HepG2 (cell line): ENCODE results near the gene ARMH2. TPM values are rescaled to one million over a fixed set of nuclear protein-coding genes. Genes with fewer than 3 reads are reported as not detected.

Source experiments
- ARNT ChIP-seq: fragments of 450-650 bp; IDR thresholded peaks from 2 replicates; pipeline ENCODE4 v1.6.1; 2017
- BCL3 ChIP-seq: sonication (generic); formaldehyde crosslinking; IDR thresholded peaks from 2 replicates; pipeline ENCODE4 v1.5.1; 2020; ENCODE audit warnings: mild to moderate bottlenecking, missing genetic modification reagents, moderate library complexity
- KLF13 ChIP-seq: sonication (generic); formaldehyde crosslinking; IDR thresholded peaks from 2 replicates; pipeline ENCODE4 v1.4.0; 2020; ENCODE audit warnings: mild to moderate bottlenecking, missing genetic modification reagents
- ZFP41 ChIP-seq: sonication (generic); formaldehyde crosslinking; IDR thresholded peaks from 2 replicates; pipeline ENCODE4 v1.4.0; 2020; ENCODE audit warnings: mild to moderate bottlenecking, missing genetic modification reagents, borderline replicate concordance
- ZNF740 ChIP-seq: sonication (generic); formaldehyde crosslinking; IDR thresholded peaks from 2 replicates; pipeline ENCODE4 v1.4.0; 2020; ENCODE audit warnings: missing genetic modification reagents
- polyA plus RNA-seq, 8 experiments: library from polyadenylated mRNA; depleted of rRNA in 3 of 8; stranded (reverse) in 7 of 8; unstranded in 1 of 8; fragments of >200 nt; fragmentation: Illumina TruSeq in 4 of 8; extraction: Trizol in 4 of 8; gene quantifications; 2 replicates each; pipeline versions ENCODE4 v1.2.1 to v1.2.3, GENCODE V29; 2011 to 2016; ENCODE audit warnings: low read depth in 4 of 8, missing spikeins in 1 of 8, mixed read lengths in 1 of 8; ENCODE audit not compliant: insufficient read depth in 1 of 8
- total RNA-seq, 5 experiments: library from RNA; depleted of rRNA; stranded (reverse); fragments of >200 nt; fragmentation: Illumina TruSeq; extraction: Trizol; gene quantifications; 2 replicates each; pipeline ENCODE4 v1.2.3, GENCODE V29; 2016; ENCODE audit warnings: low read depth in 1 of 5
- TF ChIP-seq, protein P1 (sequence below): sonication (generic); formaldehyde crosslinking; IDR thresholded peaks from 2 replicates; pipeline ENCODE4 v1.4.0; 2020; ENCODE audit warnings: missing genetic modification reagents
- TF ChIP-seq, protein P2 (sequence below): sonication (generic); formaldehyde crosslinking; IDR thresholded peaks from 2 replicates; pipeline ENCODE4 v1.4.0; 2020; ENCODE audit warnings: missing genetic modification reagents
- TF ChIP-seq, protein P3 (sequence below), 2 experiments: fragments of 450-650 bp in 1 of 2; sonication (generic) in 1 of 2; formaldehyde crosslinking in 1 of 2; IDR thresholded peaks; 2 replicates each; pipeline versions ENCODE4 v1.6.1 to v1.8.0; 2016 to 2022; ENCODE audit warnings: antibody characterized with exemption in 1 of 2, mild to moderate bottlenecking in 1 of 2, missing genetic modification reagents in 1 of 2

Gene ARMH2
- total and polyA plus RNA-seq, 2 of the 13 experiments (the other 11 are each of a cell fraction or from before 2014, with no cell fraction given): not detected

DNA sequence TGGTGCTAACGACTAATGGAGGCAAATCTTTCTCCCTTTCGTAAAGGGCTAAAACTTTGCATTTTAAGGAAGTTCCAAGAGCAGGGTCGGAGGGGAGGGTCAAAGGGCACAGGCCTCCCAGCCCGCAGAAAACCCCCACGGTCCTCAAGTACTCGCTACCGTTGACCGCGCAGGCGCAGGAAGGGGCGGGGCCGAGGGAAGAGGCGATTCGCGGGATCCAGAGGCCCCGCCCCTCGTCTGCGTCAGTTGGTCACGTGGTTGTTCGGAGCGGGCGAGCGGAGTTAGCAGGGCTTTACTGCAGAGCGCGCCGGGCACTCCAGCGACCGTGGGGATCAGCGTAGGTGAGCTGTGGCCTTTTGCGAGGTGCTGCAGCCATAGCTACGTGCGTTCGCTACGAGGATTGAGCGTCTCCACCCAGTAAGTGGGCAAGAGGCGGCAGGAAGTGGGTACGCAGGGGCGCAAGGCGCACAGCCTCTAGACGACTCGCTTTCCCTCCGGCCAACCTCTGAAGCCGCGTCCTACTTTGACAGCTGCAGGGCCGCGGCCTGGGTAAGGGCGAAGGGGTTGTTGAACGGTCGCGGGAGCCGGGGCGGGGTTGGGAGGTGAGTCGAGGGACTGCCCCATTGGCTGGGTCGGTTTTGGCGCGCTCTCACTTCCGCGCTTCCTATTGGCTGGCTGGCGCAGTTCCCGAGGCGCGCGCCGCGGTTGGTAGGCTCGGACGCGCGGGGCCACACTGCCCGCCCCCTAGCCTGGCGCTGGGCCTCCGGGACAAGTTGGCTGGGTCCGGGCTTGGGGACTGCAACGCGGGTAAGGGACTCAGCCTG is 23.8 kb downstream of the ARMH2 start, which contains the start of gene GMNN (continued):
- TF ChIP-seq, protein P1, sequence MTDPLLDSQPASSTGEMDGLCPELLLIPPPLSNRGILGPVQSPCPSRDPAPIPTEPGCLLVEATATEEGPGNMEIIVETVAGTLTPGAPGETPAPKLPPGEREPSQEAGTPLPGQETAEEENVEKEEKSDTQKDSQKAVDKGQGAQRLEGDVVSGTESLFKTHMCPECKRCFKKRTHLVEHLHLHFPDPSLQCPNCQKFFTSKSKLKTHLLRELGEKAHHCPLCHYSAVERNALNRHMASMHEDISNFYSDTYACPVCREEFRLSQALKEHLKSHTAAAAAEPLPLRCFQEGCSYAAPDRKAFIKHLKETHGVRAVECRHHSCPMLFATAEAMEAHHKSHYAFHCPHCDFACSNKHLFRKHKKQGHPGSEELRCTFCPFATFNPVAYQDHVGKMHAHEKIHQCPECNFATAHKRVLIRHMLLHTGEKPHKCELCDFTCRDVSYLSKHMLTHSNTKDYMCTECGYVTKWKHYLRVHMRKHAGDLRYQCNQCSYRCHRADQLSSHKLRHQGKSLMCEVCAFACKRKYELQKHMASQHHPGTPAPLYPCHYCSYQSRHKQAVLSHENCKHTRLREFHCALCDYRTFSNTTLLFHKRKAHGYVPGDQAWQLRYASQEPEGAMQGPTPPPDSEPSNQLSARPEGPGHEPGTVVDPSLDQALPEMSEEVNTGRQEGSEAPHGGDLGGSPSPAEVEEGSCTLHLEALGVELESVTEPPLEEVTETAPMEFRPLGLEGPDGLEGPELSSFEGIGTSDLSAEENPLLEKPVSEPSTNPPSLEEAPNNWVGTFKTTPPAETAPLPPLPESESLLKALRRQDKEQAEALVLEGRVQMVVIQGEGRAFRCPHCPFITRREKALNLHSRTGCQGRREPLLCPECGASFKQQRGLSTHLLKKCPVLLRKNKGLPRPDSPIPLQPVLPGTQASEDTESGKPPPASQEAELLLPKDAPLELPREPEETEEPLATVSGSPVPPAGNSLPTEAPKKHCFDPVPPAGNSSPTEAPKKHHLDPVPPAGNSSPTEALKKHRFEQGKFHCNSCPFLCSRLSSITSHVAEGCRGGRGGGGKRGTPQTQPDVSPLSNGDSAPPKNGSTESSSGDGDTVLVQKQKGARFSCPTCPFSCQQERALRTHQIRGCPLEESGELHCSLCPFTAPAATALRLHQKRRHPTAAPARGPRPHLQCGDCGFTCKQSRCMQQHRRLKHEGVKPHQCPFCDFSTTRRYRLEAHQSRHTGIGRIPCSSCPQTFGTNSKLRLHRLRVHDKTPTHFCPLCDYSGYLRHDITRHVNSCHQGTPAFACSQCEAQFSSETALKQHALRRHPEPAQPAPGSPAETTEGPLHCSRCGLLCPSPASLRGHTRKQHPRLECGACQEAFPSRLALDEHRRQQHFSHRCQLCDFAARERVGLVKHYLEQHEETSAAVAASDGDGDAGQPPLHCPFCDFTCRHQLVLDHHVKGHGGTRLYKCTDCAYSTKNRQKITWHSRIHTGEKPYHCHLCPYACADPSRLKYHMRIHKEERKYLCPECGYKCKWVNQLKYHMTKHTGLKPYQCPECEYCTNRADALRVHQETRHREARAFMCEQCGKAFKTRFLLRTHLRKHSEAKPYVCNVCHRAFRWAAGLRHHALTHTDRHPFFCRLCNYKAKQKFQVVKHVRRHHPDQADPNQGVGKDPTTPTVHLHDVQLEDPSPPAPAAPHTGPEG (CRISPR knock-in tag): peak; percentile 74
- TF ChIP-seq KLF13 (CRISPR knock-in tag): peak; percentile 73
- TF ChIP-seq ARNT: no peak
- TF ChIP-seq, protein P2, sequence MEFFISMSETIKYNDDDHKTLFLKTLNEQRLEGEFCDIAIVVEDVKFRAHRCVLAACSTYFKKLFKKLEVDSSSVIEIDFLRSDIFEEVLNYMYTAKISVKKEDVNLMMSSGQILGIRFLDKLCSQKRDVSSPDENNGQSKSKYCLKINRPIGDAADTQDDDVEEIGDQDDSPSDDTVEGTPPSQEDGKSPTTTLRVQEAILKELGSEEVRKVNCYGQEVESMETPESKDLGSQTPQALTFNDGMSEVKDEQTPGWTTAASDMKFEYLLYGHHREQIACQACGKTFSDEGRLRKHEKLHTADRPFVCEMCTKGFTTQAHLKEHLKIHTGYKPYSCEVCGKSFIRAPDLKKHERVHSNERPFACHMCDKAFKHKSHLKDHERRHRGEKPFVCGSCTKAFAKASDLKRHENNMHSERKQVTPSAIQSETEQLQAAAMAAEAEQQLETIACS: peak; percentile 62
- TF ChIP-seq ZNF740 (CRISPR knock-in tag): peak; percentile 21
- peak; percentile 74; the same call in 1 of the 2 replicates for TF ChIP-seq ZFP41 (CRISPR knock-in tag)
- TF ChIP-seq, protein P3, sequence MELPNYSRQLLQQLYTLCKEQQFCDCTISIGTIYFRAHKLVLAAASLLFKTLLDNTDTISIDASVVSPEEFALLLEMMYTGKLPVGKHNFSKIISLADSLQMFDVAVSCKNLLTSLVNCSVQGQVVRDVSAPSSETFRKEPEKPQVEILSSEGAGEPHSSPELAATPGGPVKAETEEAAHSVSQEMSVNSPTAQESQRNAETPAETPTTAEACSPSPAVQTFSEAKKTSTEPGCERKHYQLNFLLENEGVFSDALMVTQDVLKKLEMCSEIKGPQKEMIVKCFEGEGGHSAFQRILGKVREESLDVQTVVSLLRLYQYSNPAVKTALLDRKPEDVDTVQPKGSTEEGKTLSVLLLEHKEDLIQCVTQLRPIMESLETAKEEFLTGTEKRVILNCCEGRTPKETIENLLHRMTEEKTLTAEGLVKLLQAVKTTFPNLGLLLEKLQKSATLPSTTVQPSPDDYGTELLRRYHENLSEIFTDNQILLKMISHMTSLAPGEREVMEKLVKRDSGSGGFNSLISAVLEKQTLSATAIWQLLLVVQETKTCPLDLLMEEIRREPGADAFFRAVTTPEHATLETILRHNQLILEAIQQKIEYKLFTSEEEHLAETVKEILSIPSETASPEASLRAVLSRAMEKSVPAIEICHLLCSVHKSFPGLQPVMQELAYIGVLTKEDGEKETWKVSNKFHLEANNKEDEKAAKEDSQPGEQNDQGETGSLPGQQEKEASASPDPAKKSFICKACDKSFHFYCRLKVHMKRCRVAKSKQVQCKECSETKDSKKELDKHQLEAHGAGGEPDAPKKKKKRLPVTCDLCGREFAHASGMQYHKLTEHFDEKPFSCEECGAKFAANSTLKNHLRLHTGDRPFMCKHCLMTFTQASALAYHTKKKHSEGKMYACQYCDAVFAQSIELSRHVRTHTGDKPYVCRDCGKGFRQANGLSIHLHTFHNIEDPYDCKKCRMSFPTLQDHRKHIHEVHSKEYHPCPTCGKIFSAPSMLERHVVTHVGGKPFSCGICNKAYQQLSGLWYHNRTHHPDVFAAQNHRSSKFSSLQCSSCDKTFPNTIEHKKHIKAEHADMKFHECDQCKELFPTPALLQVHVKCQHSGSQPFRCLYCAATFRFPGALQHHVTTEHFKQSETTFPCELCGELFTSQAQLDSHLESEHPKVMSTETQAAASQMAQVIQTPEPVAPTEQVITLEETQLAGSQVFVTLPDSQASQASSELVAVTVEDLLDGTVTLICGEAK (IDR thresholded peaks at IDR 0.05): no peak
- TF ChIP-seq, protein P3 (CRISPR knock-in tag; IDR thresholded peaks at IDR 0.05): peak; percentile 94
- peak; percentile 89; the same call in 1 of the 2 replicates for TF ChIP-seq BCL3 (CRISPR knock-in tag)
